Activated CD8-positive, alpha-beta memory T cell treated with anti-CD3 and anti-CD28 coated beads for 4 hours (primary cell): ENCODE measurements around the gene HPS4.

ENCODE experiments used
- DNase-seq, 2 donors: peaks; one replicate each; pipeline ENCODE4 v3.0.0-alpha.2; 2020; ENCODE audit warnings: low read depth in 2 of 2

The HPS4 gene

DNA sequence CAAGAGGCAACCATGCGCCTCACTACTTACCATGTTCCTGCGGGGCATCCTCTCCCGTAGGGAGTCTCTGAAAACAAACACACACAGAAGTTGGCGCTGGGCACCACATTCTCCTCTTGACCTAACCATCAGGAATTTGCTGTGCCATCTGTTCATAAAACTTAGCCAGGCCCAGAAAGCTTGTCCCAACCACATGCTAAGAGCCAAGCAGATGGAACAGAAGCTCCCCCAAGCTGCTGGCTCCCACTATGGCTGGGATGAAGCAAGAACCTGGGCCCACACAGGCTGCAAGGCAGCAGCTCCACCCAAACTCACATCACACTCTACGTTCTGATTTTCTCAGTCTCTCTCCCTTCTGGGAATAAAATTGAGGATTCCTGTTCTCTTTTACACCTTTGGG lies 17.4 kb downstream of the HPS4 start:
- DNase-seq, result no peak

- no peak for DNase-seq
Measured at GRCh38 chr22:26464312-26464711, 19.3 kb downstream of the HPS4 start.

DNA sequence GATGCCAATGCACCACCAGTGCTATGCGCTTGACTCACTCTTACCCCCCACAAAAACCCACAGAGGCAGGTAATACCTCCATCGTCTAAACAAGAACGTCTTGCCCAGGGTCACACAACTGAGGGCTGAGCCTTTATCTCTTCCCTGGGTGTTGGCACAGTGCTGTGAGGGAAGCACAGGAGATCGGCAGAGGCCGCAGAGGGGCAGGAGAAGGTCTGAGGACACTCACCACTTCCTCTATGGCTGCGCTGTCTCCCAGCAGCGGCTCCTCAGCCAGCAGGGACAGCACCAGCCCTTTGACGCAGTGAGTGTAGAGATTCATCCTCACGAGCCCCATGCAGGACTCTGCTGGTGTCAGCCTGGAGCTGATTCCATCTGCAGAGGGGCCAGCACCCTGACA lies 19.9 kb downstream of the HPS4 start:
- no peak for DNase-seq

DNA sequence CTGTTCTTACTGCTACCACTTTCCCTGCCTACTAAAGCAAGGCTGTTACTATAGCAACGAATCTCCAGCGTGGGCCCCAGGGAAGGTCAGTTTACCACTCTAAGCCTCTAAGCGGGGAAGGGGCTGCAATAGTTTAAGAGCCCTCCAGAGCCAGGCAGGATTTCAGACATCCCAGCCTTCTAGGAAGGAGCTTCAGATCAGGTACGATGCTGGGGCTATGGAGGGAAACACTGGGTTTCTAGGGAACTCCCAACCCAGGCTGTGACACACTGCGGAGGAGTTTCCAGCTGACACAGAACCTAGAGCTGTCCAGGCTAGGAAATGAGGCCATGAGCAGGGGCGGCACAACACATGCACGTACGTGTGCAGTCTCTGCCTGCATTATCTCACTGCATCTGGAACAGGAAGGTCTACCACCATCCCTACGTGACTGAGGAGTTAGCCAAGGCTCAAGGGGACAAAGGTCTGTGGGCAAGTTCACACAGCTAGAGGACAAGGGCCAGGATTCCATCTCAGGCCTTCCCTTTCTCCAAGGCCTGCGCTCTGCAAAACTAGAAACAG lies 20.4 kb downstream of the HPS4 start:
- no peak for DNase-seq

DNA sequence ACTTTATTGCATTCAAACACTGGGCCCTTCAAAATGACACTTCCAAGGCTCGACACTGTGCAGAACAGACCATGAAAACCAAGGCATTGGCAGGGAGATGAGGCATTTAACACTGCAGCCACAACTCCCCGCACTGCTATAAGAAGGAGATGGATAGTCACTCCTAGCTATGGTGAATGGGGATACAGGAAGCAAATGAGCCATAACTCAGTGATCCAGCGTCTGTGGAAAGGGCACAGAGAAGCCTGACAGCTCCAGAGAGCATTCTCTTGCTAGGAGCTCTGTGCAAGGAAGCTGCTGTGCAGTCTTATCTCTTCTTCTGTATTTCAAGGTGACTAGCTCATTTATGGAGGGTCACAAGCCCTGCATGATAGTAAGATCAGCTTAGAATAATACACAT lies 20.9 kb downstream of the HPS4 start:
- DNase-seq, result no peak

GRCh38 chr22:26462051-26462450 lies 21.5 kb downstream of the HPS4 start:
- DNase-seq, result no peak

- DNase-seq, result peak; percentile 7 to 11
Measured at GRCh38 chr22:26461188-26461810, 22.3 kb downstream of the HPS4 start.

GRCh38 chr22:26460202-26460601 lies 23.4 kb downstream of the HPS4 start:
- no peak for DNase-seq

DNA sequence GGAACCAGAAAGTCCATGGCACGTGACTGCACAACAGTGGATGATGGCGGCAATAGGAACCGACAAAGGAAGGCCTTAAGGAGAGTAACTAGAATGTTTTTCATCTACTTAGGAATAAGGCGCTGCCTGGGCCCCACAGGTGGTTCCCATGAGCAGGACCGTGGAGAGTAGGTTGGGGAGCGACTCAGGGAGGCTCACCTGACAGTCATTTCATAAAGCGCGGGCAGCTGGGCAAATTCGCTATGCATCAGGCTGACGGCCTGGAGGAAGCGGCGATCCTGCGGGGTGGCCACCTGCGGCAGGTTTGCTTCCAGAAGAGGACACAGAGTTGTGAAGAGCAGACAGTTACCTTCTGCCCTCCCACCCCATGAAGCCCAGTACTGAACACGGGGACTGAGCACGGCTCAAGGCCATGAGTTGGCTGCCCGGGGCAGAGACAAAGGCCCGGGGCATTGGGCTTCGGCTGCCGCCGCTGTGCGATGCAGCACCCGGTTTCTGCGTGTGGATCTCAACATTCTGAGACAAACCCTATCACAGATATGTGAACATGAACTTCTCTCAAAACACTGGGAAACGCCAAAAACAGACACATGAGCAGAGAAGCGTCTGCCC lies 25.8 kb downstream of the HPS4 start:
- no peak for DNase-seq

DNA sequence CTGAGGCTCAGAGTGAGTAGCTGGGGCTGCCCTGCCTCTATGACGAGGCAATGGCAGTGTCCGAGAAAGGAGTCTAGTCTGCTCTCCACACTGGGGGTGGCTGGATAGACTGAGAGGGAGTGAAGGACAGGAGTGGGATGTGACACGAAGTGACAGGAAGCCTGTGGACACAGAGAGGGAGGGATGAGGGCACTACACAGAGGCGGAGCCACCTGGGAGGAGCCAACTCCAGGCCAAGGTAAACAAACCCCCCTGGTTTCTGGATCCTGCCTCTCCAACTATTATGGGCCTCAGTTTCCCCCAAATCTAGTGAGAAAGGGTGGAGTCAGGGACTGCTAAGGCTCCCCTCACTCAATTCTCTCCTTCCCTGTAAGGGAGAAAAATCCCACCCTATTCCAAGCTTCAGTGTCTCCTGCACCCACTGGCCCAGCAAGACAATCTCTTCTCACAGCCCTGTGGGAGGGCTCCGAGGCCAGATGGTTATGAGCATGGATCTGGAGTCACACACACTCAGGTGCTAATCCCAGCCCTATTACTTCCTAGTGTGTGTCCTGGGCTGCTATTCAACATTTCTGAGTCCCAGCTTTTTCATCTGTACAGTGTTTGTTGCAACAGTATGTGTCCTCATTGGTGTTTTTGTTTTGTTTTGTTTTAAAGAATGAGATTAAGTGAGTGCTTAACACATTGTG lies 29.6 kb downstream of the HPS4 start:
- DNase-seq, result no peak

- DNase-seq, result no peak
Measured at GRCh38 chr22:26453216-26453615, 30.4 kb downstream of the HPS4 start.

- DNase-seq, result no peak
Measured at GRCh38 chr22:26452236-26453016, 31.2 kb downstream of the HPS4 start.

DNA sequence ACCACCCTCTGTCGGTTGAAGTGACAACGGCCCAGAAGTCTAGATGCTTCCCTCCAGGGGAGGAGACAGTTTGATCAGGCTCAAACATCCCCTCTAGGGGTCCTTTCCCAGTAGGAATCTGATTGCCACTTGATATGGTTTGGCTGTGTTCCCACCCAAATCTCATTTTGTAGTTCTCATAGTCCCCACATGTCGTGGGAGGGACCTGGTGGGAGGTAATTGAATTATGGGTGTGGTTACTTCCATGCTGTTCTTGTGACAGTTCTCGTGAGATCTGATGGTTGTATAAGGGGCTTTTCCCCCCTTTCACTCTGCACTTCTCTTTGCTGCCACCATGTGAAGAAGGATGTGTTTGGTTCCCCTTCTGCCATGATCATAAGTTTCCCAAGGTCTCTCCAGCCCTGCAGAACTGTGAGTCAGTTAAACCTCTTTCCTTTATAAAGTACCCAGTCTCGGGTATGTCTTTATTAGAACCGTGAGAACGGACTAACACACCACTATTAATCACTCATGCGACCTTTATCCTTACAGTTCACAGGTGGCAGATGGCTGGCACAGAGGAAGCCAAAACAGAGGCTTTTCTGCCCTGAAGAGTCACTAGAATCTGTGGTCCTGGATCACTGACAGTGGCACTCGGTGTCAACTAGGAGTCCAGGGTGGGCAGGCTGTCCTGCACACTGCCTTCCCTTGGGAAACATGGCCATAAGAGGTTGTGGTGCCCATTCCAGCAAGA lies 33.0 kb downstream of the HPS4 start:
- no peak for DNase-seq

DNA sequence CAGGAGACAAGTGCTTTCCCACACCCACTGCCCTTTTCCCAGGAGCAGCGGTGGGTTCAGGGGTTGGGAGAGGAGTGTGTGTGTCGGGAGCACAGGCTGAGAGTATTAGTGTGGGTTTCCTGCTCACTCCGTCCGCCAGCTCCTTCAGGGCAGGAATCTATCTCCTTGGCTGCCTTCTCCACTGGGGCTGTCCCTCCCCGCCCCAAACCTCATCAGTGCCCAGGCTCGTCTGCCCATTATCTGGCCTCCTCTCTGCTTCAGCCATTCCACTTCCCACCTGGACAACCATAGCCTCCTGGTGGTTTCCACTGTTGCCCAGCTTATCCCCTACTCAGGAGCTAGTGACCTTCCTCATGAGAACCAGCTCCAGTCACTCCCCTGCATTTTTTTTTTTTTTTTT lies 34.6 kb downstream of the HPS4 start:
- DNase-seq, result no peak

DNA sequence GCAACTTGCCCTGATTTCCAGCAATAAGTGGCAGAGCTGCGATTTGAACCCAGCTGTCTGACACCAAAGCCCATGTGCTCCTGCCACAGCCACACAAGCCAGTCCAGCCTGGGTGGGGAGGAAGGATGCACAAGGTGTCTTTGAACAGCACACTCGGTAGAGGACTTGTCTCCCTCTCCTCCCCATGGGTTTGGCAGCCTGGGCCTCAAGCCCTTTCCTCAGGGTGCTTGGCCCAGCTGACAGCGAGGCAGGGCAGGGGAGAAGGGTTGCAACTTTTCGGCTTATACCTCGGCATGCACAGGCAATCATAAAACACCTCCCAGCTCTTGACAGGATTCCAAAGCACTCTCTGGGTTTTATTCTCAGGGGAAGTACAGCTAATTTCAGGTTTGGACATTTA lies 35.2 kb downstream of the HPS4 start:
- DNase-seq, result no peak

GRCh38 chr22:26447584-26448329 lies 35.8 kb downstream of the HPS4 start:
- no peak for DNase-seq

- no peak for DNase-seq
Measured at GRCh38 chr22:26446808-26447515, 36.6 kb downstream of the HPS4 start.

- no peak for DNase-seq
Measured at GRCh38 chr22:26445577-26446275, 37.9 kb downstream of the HPS4 start.

- no peak for DNase-seq
Measured at GRCh38 chr22:26444777-26445176, 38.8 kb downstream of the HPS4 start.
